ENCODE measurements around the gene SCIMP. TPM values are rescaled to one million over a fixed set of nuclear protein-coding genes. Genes with fewer than 3 reads are reported as not detected.

Gene SCIMP
- total RNA-seq, 4 donors from 2014 or later: 1.7 to 17.0 (median 7.6) TPM

DNA sequence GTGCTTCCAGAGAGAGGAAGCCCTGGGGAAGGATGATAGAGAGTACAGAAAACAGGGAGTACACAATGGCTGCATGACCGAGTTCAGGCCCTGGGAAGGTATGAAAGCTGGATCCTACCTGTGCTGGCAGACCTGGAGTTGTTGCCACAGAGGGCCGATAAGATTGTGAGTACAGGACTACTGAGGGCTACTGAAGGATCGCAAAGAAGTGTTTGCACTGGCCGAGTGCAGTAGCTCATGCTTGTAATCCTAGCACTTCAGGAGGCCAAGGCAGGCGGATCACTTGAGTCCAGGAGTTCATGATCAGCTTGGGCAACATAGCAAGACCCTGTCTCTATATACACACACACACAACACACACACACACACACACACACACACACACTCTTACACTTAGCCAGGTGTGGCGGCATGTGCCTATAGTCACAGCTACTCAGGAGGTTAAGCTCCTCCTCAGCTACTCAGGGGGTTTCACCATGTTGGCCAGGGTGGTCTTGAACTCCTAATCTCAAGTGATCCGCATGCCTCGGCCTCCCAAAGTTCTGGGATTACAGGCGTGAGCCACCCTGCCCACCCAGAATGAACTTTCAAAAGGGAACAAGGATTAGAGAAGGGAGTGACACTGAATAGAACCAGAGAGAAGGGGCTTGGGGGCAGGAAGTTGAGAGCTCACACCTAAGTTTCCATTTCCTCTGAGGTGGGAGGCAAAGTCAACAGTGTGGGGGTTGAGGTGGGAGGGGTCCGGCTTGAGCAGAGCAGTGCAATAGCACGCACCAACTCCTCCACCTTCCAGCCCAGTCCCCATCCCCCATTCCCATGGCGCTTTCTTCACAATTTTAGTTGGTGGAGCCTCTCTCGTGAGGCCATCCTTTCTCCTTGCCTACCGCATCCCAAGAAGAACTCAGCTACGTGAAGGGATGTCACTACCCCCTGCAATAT lies 7.5 kb downstream of the SCIMP start:
- TF ChIP-seq, protein P1, sequence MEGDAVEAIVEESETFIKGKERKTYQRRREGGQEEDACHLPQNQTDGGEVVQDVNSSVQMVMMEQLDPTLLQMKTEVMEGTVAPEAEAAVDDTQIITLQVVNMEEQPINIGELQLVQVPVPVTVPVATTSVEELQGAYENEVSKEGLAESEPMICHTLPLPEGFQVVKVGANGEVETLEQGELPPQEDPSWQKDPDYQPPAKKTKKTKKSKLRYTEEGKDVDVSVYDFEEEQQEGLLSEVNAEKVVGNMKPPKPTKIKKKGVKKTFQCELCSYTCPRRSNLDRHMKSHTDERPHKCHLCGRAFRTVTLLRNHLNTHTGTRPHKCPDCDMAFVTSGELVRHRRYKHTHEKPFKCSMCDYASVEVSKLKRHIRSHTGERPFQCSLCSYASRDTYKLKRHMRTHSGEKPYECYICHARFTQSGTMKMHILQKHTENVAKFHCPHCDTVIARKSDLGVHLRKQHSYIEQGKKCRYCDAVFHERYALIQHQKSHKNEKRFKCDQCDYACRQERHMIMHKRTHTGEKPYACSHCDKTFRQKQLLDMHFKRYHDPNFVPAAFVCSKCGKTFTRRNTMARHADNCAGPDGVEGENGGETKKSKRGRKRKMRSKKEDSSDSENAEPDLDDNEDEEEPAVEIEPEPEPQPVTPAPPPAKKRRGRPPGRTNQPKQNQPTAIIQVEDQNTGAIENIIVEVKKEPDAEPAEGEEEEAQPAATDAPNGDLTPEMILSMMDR (IDR thresholded peaks at IDR 0.05; ENCODE audit: low read depth): no peak

DNA sequence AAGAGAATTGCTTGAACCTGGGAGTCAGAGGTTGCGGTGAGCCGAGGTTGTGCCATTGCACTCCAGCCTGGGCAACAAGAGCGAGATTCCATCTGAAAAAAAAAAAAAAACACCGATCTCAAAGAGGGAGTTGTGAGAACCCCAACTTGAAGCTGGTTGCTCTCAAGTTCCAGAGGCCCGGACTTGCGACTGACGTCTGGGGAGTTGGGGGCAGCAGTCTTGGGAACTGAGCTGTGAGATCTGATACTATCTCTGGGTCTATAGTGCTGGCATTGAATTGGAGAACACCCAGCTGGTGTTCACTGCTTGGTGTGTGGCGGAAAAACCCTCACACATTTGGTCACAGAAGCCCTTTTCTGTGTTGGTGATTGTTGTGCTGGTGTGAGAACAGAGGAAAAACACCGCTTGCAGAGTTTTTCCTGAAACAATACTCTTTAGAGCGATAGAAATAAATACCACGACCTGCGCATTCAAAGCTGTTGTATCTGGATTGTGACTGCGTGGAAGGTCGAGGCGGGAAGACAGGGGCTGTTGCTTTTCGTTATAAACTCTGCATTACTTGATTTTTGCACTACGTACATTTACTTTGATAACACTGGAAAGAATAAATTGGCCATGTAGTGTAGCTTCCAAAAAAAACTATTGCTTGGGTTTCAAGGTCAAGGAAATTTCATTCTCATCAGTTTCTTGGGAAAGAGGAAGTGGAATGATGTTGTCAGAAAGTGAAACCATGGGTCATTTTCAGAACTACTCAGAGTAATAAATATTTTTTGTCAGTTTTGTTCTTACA lies 8.8 kb downstream of the SCIMP start:
- TF ChIP-seq, protein P1 (IDR thresholded peaks at IDR 0.05; ENCODE audit: low read depth): no peak

DNA sequence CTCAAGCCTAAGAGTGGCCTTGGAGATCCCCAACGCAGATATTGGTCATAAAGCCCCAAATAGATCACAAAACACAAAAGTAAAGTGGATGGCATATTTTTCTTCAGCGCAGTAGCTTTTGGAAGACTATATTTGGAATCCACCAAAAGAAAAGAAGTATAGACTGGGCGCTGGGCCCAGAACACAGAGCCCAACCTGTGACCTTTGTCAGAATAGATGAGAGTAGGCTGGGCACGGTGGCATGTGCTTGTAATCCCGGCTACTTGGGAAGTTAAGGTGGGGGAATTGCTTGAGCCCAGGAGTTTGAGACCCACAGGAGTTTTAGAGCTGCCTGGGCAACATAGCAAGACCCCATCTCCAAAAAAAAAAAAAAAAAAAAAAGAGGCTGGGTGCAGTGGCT lies 14.6 kb downstream of the SCIMP start:
- TF ChIP-seq, protein P1 (IDR thresholded peaks at IDR 0.05; ENCODE audit: low read depth): no peak

DNA sequence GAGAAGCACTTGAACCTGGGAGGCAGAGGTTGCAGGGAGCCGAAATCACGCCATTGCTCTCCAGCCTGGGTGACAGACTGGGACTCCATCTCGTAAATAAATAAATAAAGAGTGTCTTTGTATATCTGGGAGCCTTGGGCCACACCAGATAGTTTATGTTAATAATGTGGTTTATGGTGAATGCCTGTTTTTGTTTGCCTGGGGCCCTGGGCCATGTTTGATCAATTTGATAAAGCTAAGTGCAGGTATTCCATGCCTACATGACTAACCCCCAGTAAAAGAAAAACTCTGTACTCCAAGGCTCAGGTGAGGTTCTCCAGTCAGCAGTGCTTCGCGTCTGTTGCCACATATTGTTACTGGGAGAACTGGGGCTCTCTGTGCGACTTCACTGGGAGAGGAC lies 15.1 kb downstream of the SCIMP start:
- TF ChIP-seq, protein P1 (IDR thresholded peaks at IDR 0.05; ENCODE audit: low read depth): no peak

DNA sequence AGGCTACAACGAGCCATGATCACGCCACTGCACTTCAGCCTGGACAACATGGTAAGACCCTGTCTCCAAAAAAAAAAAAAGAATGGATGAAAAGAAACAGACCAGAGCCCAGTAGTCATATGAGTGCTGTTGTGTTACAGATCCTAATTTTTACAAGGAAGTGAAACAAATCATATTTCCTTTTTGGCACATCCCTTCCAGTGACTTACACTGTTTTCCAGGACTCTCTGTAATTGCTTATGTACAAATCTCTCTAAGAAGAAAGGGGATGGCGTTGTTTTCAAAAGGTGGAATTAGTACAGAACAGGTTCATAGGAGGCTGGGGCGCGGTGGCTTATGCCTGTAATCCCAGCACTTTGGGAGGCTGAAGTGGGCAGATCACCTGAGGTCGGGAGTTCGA lies 23.2 kb downstream of the SCIMP start:
- TF ChIP-seq, protein P1 (IDR thresholded peaks at IDR 0.05; ENCODE audit: low read depth): no peak

DNA sequence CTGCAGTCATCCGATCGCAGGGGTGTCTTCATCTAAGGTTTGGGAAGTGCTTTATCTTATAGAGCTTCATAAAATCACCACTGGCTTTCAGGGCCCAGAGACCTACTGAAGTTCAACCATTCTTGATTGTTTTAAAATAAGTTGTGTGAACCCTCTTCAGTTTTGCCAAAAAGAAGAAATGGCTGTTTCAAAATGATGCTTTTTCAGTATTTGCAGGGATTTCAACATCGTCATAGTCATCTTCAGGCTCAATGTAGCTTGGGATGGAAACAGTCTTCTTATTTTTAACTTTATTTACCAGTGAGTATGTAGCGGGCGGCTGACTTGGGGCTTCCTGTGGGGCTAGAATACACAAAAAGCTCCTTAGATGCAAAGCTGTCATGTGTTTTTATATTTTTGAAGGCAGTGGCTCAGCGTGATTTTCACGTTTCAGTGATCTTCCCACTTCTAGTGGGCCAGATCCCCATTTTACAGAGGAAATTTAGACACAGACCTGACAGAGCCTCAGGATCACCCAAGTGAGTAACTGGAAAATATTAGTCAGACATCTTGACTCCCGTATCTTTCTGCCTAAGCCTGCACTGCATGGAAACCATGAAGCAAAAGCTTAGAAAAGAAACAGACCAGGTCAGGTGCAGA lies 23.9 kb downstream of the SCIMP start:
- TF ChIP-seq, protein P1 (IDR thresholded peaks at IDR 0.05; ENCODE audit: low read depth): no peak
